Esophagus muscularis mucosa (tissue), 4 donors: ENCODE data around the gene BRD3OS. TPM values are rescaled to one million over a fixed set of nuclear protein-coding genes. Genes with fewer than 3 reads are reported as not detected.

ENCODE experiments used
- DNase-seq: peaks from one replicate; pipeline ENCODE4 v3.0.0-alpha.2; 2017; ENCODE audit errors: extremely low spot score
- H3K27ac ChIP-seq, 4 donors: fragments of 200-600 bp; sonication (generic); replicated peaks in 1 of 4; 1 replicate in 3 of 4; 2 replicates in 1 of 4; pipeline ENCODE4 v1.5.1; 2016 to 2019; ENCODE audit warnings: mild to moderate bottlenecking in 1 of 4
- H3K27me3 ChIP-seq, 4 donors: fragments of 200-600 bp; sonication (generic); one replicate each; pipeline versions ENCODE4 v1.5.1 to v1.6.0; 2016 to 2019
- H3K36me3 ChIP-seq, 4 donors: fragments of 200-600 bp; sonication (generic); one replicate each; pipeline ENCODE4 v1.5.1; 2016 to 2019
- H3K4me1 ChIP-seq, 4 donors: fragments of 200-600 bp; sonication (generic); one replicate each; pipeline ENCODE4 v1.5.1; 2016 to 2019
- H3K4me3 ChIP-seq, 4 donors: fragments of 200-600 bp; sonication (generic); 1 replicate in 2 of 4; 2 replicates in 2 of 4; pipeline ENCODE4 v1.5.1; 2016 to 2019; ENCODE audit warnings: mild to moderate bottlenecking in 4 of 4, moderate library complexity in 1 of 4
- H3K9me3 ChIP-seq, 4 donors: fragments of 200-600 bp; sonication (generic); 1 replicate in 3 of 4; 2 replicates in 1 of 4; pipeline ENCODE4 v1.5.1; 2016 to 2019
- EP300 ChIP-seq: sonication (generic); formaldehyde crosslinking; IDR thresholded peaks from one replicate; pipeline ENCODE4 v1.6.1; 2017; ENCODE audit warnings: antibody characterized with exemption
- POLR2A ChIP-seq: fragments of 450-650 bp; IDR thresholded peaks from one replicate; pipeline ENCODE4 v1.6.1; 2017; ENCODE audit warnings: antibody characterized with exemption, moderate library complexity, mild to moderate bottlenecking, low read depth
- POLR2AphosphoS5 ChIP-seq, 2 donors: sonication (generic); formaldehyde crosslinking; IDR thresholded peaks; one replicate each; pipeline ENCODE4 v1.6.1; 2017; ENCODE audit warnings: antibody characterized with exemption in 2 of 2
- WGBS: methylation state at CpG from one replicate; pipeline ENCODE4 v1.1.5; 2018; 5-methylcytosine and 5-hydroxymethylcytosine counted together
- intact Hi-C: fragments of 100-400 bp; cut with DNase I; formaldehyde crosslinking; loops from one replicate; pipeline ENCODE4 v1.15.1; 2023
- total RNA-seq, 4 donors: library from RNA; depleted of rRNA; stranded (reverse); fragments of >200 nt; gene quantifications; one replicate each; pipeline versions ENCODE4 v1.1.0 to v1.2.1, GENCODE V29; 2016
- TF ChIP-seq, protein P1 (sequence below), 3 experiments: fragments of 200-600 bp in 2 of 3; fragments of 450-650 bp in 1 of 3; sonication (generic) in 2 of 3; IDR thresholded peaks; one replicate each; pipeline ENCODE4 v1.5.1; 2017 to 2019; ENCODE audit warnings: antibody characterized with exemption in 3 of 3, mild to moderate bottlenecking in 2 of 3, moderate library complexity in 1 of 3

The BRD3OS gene
- total RNA-seq, 4 donors from 2014 or later = 13.4 to 33.4 (median 21.7) TPM

DNA sequence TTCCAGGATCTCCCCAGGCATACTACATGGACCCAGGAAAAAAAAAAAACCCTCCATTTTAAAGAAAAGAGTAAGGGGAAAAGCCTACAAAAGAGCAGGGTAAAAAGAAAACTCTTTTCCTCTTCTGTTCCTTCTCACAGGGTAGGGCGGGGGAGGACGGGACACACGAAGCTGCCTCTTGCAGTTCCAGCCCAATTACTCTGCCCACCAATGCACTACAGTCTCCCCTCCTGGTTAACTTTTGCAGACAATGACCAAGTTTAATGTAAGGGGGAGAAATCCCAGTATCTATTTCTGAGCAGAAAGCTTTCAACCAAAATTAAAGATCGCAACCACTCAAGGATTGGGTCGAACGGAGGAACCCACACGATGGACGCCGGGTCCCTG, 41.2 kb downstream of the BRD3OS start:
- TF ChIP-seq, protein P1, sequence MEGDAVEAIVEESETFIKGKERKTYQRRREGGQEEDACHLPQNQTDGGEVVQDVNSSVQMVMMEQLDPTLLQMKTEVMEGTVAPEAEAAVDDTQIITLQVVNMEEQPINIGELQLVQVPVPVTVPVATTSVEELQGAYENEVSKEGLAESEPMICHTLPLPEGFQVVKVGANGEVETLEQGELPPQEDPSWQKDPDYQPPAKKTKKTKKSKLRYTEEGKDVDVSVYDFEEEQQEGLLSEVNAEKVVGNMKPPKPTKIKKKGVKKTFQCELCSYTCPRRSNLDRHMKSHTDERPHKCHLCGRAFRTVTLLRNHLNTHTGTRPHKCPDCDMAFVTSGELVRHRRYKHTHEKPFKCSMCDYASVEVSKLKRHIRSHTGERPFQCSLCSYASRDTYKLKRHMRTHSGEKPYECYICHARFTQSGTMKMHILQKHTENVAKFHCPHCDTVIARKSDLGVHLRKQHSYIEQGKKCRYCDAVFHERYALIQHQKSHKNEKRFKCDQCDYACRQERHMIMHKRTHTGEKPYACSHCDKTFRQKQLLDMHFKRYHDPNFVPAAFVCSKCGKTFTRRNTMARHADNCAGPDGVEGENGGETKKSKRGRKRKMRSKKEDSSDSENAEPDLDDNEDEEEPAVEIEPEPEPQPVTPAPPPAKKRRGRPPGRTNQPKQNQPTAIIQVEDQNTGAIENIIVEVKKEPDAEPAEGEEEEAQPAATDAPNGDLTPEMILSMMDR (IDR thresholded peaks at IDR 0.05) = no peak
- TF ChIP-seq POLR2AphosphoS5 (IDR thresholded peaks at IDR 0.05) = no peak
- H3K36me3 ChIP-seq = no peaks in the 10 kb centered on the region
- intact Hi-C loops = loop anchor here (2.0 to 5.0 kb wide), 2 partner anchors 66 to 96 kb away; no protein-coding TSS in a partner anchor
- H3K27me3 ChIP-seq = no peaks in the 10 kb centered on the region
- peak overlapping the region; percentile 88 to 94 (median 90) for H3K4me3 ChIP-seq
- peaks cover 39 to 64% (median 59%) of the 10 kb centered on the region in 4 donors for H3K4me1 ChIP-seq
- DNase-seq = no peak
- H3K27ac ChIP-seq = peak overlapping the region; percentile 81 to 99 (median 91)
- 0% methylated on average over 9 of the region's 9 CpGs for whole genome bisulfite sequencing
- H3K9me3 ChIP-seq = no peaks in the 10 kb centered on the region

- no peak for DNase-seq
- intact Hi-C loops = loop anchor here (2.0 to 5.0 kb wide), 2 partner anchors 65 to 96 kb away; no protein-coding TSS in a partner anchor
- no peaks in the 10 kb centered on the region for H3K9me3 ChIP-seq
- H3K4me1 ChIP-seq = peaks cover 33 to 57% (median 53%) of the 10 kb centered on the region in 4 donors
- WGBS = 0% methylated on average over 26 of the region's 126 CpGs
- H3K36me3 ChIP-seq = no peaks in the 10 kb centered on the region
- peak overlapping the region; percentile 88 to 94 (median 90) for H3K4me3 ChIP-seq
- H3K27me3 ChIP-seq = no peaks in the 10 kb centered on the region
- TF ChIP-seq EP300 = no peak
- TF ChIP-seq POLR2AphosphoS5 (IDR thresholded peaks at IDR 0.05) = no peak
- TF ChIP-seq, protein P1 (IDR thresholded peaks at IDR 0.05) = no peak
- TF ChIP-seq POLR2A = no peak
- H3K27ac ChIP-seq = peak overlapping the region; percentile 81 to 99 (median 91)
Observed at GRCh38 chr9:134066913-134067851, 41.9 kb downstream of the BRD3OS start.

GRCh38 chr9:134067904-134068743, 42.8 kb downstream of the BRD3OS start, which contains the start of gene BRD3:
Gene BRD3 (minus strand): TSS chr9:134068026. CDS start chr9:134053477, 14,549 bp downstream.
- no peaks in the 10 kb centered on the region for H3K9me3 ChIP-seq
- H3K36me3 ChIP-seq = no peaks in the 10 kb centered on the region
- TF ChIP-seq POLR2AphosphoS5 (IDR thresholded peaks at IDR 0.05) = peak; percentile 72 to 88
- TF ChIP-seq, protein P1 (IDR thresholded peaks at IDR 0.05) = no peak
- H3K4me1 ChIP-seq = peaks cover 23 to 48% (median 43%) of the 10 kb centered on the region in 4 donors
- WGBS = under 1% methylated on average over 27 of the region's 131 CpGs
- intact Hi-C loops = loop anchor here (2.0 to 5.0 kb wide), 2 partner anchors 64 to 95 kb away; no protein-coding TSS in a partner anchor
- H3K27me3 ChIP-seq = no peaks in the 10 kb centered on the region
- peak within 1 kb of the TSS; percentile 98 to 99 (median 98) for H3K27ac ChIP-seq
- H3K4me3 ChIP-seq = peak within 1 kb of the TSS; percentile 88 to 94 (median 90)
- DNase-seq = no peak

DNA sequence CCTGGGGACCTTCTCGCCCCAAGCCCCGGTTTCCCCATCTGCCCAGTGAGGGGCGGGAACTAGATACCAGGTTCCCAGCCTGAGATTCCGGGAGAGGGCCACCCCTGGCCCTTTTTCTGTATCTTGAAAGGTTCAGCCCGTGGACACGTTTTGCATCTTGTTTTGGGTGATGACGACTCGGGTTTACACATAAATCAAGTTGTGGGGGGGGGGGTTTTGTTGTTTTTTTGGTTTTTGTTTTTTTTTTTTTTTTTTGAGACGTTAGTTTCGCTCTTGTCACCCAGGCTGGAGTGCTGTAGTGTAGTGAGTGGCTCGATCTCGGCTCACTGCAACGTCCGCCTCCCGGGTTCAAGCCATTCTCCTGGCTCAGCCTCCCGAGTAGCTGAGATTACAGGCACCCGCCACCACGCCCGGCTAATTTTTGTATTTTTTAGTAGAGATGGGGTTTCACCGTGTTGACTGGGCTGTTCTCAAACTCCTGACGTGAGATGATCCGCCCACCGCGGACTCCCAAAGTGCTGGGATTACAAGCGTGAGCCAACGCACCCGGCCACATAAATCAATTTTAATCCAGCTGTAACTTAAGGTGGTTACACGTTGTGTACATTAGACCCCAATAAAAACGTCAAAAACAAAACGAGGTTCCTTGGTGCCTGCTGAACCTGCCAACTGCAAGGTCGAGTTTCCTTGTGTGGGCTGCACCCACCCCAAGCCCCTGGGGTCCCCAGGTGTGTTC, 43.6 kb downstream of the BRD3OS start:
- H3K27ac ChIP-seq = peak overlapping the region; percentile 98 to 99 (median 98)
- 26% methylated on average over 31 of the region's 31 CpGs for WGBS
- H3K9me3 ChIP-seq = no peaks in the 10 kb centered on the region
- DNase-seq = no peak
- H3K27me3 ChIP-seq = no peaks in the 10 kb centered on the region
- TF ChIP-seq POLR2A (no peak), POLR2AphosphoS5 (IDR thresholded peaks at IDR 0.05) (no peak), EP300 (no peak)
- TF ChIP-seq, protein P1 (IDR thresholded peaks at IDR 0.05) = no peak
- no peaks in the 10 kb centered on the region for H3K36me3 ChIP-seq
- peaks cover 15 to 40% (median 35%) of the 10 kb centered on the region in 4 donors for H3K4me1 ChIP-seq
- intact Hi-C loops = loop anchor here (5.0 kb wide), 1 partner anchor 63 kb away; no protein-coding TSS in a partner anchor
- peak overlapping the region; percentile 88 to 94 (median 90) for H3K4me3 ChIP-seq
